RWPE2 (cell line): ENCODE data around the gene PPP1R37.
A peak's percentile ranks its signal among the peaks of the same experiment; 100 is the strongest.

ENCODE experiments used
- ATAC-seq: fragments of 200-7000 bp; cut with Tn5 transposase; 3 replicates; pipeline ENCODE4 v1.9.1; 2021; ENCODE audit warnings: low read depth
- DNase-seq: peaks from one replicate; pipeline ENCODE4 v3.0.0-alpha.2; 2020; ENCODE audit warnings: low spot score
- H3K27ac ChIP-seq: fragments of 450-650 bp; 2 replicates; pipeline ENCODE4 v1.5.1; 2017; ENCODE audit warnings: mild to moderate bottlenecking; ENCODE audit not compliant: poor library complexity, severe bottlenecking
- H3K27me3 ChIP-seq: fragments of 250-450 bp; sonication (Bioruptor Pico); 2 replicates; pipeline ENCODE4 v1.5.1; 2021; ENCODE audit warnings: mild to moderate bottlenecking, moderate library complexity; ENCODE audit not compliant: insufficient read depth, poor library complexity, severe bottlenecking
- H3K36me3 ChIP-seq: fragments of 250-450 bp; sonication (Bioruptor Pico); 2 replicates; pipeline ENCODE4 v1.5.1; 2020; ENCODE audit warnings: low read depth, mild to moderate bottlenecking, moderate library complexity
- H3K4me1 ChIP-seq: fragments of 250-450 bp; sonication (Bioruptor Pico); 2 replicates; pipeline ENCODE4 v1.5.1; 2021; ENCODE audit warnings: mild to moderate bottlenecking, moderate library complexity; ENCODE audit not compliant: insufficient read depth, poor library complexity, severe bottlenecking
- H3K4me3 ChIP-seq: fragments of 250-450 bp; sonication (Bioruptor Pico); 2 replicates; pipeline ENCODE4 v1.5.1; 2021; ENCODE audit warnings: mild to moderate bottlenecking, moderate library complexity; ENCODE audit not compliant: severe bottlenecking
- H3K9me3 ChIP-seq: fragments of 250-450 bp; sonication (Bioruptor Pico); 2 replicates; pipeline ENCODE4 v1.5.1; 2021; ENCODE audit warnings: mild to moderate bottlenecking, moderate library complexity; ENCODE audit not compliant: severe bottlenecking
- TF ChIP-seq, protein P1 (sequence below): fragments of 450-650 bp; IDR thresholded peaks from one replicate; pipeline ENCODE4 v1.5.1; 2017; ENCODE audit warnings: mild to moderate bottlenecking, moderate library complexity; ENCODE audit not compliant: poor library complexity, severe bottlenecking

PPP1R37 gene

DNA sequence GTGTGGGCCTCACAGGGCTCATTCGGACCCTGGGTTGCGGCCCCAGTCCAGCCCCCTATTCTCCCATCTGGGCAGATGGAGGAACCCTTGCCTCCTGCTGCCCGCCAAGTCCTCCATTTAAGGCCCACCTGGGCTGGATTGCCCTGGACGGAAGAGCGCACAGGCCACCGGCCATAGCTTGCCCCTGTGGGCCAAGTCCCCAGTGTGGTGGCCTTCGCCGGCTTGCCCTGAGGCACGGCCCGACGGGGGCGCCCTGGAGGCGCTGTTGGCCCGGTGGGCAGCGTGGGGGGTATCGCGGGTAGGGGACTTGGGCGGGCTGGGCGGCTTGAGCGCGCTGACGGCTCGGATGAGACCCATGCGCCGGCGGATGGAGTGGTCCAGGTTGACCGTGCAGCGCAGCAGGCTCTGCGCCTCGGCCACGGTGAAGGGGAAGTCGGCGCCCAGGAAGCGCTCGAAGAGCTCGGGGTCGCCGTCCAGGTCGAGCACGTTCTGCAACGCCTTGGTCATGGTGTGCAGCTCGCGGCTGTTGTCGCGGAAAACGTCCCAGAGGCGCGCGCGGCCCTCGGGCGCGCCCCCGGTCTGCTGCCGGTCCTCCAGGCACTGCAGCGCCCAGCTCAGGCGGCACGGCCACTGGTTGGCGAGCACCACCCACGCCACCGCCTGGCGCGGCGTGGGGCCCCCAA, 59.0 kb downstream of the PPP1R37 start:
- peaks cover 13% of the 10 kb centered on the region for H3K27me3 ChIP-seq
- no peak for ATAC-seq
- H3K9me3 ChIP-seq: no peaks in the 10 kb centered on the region
- no peaks in the 10 kb centered on the region for H3K36me3 ChIP-seq
- peaks cover 5% of the 10 kb centered on the region for H3K4me1 ChIP-seq
- TF ChIP-seq, protein P1, sequence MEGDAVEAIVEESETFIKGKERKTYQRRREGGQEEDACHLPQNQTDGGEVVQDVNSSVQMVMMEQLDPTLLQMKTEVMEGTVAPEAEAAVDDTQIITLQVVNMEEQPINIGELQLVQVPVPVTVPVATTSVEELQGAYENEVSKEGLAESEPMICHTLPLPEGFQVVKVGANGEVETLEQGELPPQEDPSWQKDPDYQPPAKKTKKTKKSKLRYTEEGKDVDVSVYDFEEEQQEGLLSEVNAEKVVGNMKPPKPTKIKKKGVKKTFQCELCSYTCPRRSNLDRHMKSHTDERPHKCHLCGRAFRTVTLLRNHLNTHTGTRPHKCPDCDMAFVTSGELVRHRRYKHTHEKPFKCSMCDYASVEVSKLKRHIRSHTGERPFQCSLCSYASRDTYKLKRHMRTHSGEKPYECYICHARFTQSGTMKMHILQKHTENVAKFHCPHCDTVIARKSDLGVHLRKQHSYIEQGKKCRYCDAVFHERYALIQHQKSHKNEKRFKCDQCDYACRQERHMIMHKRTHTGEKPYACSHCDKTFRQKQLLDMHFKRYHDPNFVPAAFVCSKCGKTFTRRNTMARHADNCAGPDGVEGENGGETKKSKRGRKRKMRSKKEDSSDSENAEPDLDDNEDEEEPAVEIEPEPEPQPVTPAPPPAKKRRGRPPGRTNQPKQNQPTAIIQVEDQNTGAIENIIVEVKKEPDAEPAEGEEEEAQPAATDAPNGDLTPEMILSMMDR: no peak
- no peak overlapping the region for H3K4me3 ChIP-seq
- H3K27ac ChIP-seq: no peak overlapping the region
- no peak for DNase-seq

DNA sequence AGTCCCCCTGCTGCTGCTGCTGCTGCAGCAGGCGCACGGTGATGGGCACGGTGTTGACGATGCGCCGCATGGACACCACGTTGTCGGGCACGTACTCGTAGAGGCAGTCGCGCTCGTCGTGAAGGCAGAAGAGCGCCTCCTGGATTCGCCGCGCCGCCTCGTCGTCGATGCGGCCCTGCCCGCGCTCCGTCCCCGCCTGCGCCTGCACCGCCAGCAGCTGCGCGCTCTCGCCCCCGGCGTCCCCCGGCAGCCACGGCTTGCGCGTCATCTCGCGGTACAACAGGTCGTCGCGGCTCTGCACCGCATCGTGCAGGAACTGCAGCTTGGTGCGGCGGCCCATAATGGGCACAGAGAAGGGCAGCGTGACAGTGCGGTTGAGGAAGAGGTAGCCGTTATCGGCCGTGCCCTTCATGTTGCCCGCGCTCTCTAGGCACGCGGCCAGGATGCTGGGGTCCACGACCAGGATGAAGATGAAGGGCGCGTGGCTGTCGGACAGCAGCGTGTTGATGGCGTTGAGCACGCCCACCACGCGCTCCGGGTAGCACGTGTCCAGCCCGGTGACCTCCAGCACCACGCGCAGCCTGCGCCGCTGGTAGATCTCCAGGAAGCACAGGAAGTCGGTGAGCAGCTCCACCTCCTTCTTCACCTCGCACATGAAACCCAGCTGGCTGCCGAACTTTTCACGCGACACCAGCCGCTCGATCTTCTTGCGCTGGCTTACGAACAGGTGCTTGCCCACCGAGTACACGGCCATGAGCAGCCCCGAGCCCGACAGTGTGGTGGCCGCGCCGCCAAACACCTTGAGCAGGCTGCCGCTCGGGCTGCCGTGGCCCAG, 59.7 kb downstream of the PPP1R37 start:
- Histone ChIP-seq H3K27ac (no peak overlapping the region), H3K4me3 (no peak overlapping the region), H3K9me3 (no peaks in the 10 kb centered on the region), H3K36me3 (no peaks in the 10 kb centered on the region), H3K27me3 (peaks cover 13% of the 10 kb centered on the region), H3K4me1 (peaks cover 5% of the 10 kb centered on the region)
- ATAC-seq: no peak
- TF ChIP-seq, protein P1: no peak
- no peak for DNase-seq

DNA sequence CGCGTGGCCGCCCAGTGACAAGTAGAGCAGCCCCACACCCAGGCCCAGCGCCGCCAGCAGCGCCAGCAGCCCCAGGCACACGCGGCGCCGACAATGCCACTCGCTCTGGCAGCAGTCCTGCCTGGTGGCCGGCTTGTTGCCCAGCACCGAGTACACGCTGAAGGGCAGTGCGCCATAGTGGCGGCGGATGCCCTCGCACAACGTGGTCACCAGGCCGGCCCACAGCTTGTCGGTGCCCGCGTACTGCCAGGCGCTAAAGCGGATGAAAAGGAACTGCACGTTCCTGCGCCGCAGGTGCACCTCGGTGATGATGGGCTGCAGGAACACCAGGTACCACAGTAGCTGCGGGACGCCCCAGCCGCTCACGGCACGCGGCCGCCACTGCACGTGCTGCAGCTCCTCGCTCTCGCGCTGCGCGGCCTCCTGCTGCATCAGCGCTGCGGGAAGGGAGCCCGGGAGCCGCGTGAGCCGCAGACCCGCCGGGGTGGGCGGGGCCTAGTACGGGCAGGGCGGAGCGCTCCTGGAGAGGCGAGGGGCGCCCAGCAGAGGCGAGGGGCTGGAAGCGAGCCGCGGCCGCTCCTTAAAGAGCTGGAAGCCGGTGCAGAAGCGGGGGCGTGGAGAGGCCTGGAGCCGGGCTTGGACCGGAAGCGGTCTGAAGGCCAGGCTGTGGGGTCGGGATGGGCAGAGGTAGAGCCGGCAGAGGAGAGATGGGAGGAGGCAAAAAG, 60.5 kb downstream of the PPP1R37 start:
- Histone ChIP-seq H3K4me3 (no peak overlapping the region), H3K27me3 (peaks cover 13% of the 10 kb centered on the region), H3K27ac (no peak overlapping the region), H3K36me3 (no peaks in the 10 kb centered on the region), H3K4me1 (peaks cover 5% of the 10 kb centered on the region), H3K9me3 (no peaks in the 10 kb centered on the region)
- TF ChIP-seq, protein P1: no peak
- no peak for DNase-seq
- ATAC-seq: 0 out of 3 replicates have a peak, but pooled peaks have one; percentile 18

DNA sequence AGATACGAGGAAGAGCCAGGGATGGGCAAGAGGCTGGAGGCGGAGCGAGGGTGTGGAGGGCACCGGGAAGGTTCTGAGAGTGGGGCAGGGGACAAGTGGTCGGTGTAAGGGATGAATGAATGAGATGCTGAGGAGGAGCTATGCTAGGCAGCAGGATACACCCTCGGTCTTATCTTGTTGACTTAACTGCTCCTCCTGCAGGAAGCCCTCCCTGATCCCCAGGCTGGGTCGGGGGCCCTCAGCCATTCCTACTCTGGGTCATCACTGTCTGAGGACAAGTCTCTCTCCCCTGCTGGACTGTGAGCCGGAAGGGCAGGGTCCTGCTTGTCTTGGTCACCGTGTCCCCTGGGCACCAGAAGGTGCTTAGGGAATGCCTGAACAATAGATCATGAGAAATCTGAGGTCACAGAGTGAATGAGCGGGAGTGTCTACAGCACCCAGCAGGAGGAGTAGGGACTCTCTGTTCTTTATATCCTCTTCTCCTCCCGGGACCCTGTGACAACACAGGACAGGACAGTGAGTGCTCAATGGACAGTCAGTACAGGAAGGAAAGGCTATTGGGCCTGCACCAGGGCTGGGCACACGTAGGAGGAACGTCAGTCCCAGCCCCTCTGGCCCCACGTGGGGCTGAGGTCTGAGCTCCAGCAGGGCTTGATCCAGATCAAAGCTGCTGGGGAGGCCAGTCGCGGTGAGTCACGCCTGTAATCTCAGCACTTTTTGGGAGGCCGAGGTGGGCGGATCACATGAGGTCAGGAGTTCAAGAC, 61.3 kb downstream of the PPP1R37 start:
- Histone ChIP-seq H3K27ac (no peak overlapping the region), H3K27me3 (peaks cover 13% of the 10 kb centered on the region), H3K4me3 (no peak overlapping the region), H3K36me3 (no peaks in the 10 kb centered on the region), H3K4me1 (peaks cover 5% of the 10 kb centered on the region), H3K9me3 (no peaks in the 10 kb centered on the region)
- ATAC-seq: peak; percentile 27; the same call in 2 of the 3 replicates
- TF ChIP-seq, protein P1: no peak
- no peak for DNase-seq
